Germinal center (tissue), 1 donor: Measurements from ENCODE around the gene MIXL1.
A peak's percentile ranks its signal among the peaks of the same experiment; 100 is the strongest.
"Not testable (repeated sequence)": the region's sequence is repeated elsewhere in the genome, so short reads cannot be mapped to it uniquely, and the experiment has no call there.

Experiments
- DNase-seq: peaks from one replicate; pipeline ENCODE4 v3.0.0; 2012; ENCODE audit warnings: mixed read lengths, low spot score

MIXL1 gene

DNA sequence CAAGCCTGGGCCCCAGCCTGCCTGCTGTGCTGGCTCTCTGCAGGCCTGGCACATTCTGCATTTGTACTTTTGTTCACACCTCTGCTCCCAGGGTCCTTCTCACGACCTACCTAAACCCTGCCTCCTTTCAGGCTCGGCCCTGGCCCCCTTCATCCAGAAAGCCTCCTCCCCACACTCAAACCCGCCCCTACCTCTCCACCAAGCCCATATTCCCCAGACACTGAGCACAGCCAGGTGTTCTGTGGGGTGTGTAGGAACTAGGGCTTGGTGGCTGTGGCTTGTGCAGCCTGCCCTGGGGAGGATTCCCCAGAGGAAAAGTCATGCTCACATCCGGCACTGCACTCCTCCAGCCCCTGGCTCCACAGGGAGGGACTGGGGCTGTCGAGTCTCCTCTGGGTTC, 8.2 kb upstream of the MIXL1 start:
- DNase-seq = peak; percentile 19

DNA sequence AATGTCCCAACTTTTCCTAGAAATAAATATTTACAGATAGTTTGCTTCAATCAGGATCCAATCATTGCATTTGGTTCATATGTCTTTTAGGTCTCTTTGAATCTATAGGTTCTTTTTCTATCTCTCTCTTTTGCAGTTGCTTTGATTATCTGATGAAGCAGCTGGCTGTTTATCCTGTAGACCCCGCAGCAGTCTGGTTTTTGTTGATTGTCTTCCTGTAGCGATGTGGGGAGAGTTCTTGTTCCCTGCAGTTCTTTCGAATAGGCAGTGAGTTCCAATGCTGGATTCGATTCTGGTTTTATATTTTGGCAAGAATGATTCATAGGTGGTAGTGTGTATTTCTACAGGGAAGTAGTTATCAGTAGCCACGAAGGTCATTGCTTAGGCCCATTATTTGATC, 7.4 kb upstream of the MIXL1 start:
- DNase-seq = no peak

DNA sequence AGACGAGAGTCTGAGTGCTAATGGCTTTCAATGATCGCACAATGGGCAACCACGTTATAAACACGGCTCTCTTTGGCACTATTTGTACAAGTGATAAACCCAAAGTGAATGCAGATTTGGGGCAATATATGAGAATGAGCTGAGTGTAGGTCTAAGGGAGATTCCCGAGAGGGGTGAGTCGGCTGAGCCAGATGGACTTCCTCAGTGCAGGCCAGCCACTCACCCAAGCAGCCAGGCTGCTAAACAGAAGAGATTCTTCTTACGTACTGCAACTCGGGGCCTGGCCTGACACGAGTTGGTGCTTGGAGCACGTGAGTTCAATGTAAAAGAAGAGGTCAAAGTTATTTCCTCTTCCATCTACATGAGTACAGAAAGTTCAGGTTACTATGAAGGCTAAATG, 6.2 kb upstream of the MIXL1 start:
- DNase-seq = no peak

DNA sequence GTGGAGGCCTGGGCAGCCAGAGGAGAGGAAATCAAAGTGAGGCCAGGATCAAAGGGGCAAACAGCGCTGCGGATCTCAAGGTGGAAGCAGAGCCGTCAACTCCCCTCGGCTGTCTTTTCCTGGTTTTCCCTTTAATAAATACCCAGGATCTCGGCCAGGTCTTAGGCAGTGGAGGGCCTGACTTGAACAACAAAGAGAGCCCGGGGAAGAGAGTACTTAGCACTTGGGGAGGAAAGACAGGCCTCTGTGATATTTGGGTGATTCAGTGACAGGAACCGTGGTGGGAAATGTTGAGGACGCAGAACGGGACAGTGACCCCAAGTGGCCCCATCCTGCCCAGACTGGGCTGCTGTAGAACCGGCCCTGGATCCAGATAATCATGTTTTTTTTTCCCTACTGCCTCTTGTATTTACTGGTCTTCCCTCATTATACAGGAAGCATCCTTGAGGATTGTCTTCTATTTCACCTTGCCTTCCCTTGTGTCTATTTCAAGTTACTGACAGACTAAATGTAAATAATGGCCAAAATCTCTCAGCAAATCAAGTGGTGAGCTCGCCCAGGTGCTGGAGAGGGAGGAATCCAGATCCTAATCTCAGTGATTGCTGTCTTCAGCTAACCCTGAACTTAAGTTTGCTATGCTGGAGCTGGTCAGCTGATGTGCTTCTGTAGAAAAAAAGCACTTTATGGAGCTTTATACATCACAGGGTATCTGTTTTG, 2.8 kb upstream of the MIXL1 start:
- no peak for DNase-seq

DNA sequence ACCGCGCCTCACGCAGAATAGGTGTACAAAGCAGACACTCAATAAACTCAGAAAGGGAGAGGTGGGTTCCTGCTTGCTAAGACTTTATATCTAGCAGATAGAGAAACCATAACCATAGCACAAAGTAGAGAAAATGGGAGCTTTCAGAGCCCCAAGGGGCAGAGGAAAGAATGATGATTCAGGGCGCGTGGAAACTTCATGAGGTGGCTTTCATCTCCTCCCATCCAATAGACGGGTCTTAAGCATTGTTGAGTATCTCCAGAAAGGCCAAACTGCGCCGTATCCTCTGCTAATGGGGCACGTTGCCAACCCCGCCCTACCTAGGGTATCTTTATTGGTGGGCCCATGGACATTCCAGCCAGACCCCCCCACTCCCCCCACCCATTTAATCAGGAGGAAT, 778 bp upstream of the MIXL1 start:
- no peak for DNase-seq

DNA sequence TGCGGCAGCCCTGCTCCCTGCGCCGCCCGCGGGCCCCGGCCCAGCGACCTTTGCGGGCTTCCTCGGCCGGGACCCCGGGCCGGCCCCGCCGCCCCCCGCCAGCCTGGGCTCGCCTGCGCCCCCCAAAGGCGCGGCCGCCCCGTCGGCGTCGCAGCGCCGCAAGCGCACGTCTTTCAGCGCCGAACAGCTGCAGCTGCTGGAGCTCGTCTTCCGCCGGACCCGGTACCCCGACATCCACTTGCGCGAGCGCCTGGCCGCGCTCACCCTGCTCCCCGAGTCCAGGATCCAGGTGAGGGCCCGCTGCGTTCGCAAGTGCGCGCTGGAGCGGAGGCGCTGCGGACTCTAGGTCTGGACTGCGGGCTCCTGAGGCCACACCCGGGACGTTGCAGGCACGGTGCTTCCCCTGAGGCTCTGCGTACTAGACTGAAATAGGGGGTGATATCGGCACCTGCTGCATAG, 351 bp downstream of the MIXL1 start:
- DNase-seq = peak; percentile 75

DNA sequence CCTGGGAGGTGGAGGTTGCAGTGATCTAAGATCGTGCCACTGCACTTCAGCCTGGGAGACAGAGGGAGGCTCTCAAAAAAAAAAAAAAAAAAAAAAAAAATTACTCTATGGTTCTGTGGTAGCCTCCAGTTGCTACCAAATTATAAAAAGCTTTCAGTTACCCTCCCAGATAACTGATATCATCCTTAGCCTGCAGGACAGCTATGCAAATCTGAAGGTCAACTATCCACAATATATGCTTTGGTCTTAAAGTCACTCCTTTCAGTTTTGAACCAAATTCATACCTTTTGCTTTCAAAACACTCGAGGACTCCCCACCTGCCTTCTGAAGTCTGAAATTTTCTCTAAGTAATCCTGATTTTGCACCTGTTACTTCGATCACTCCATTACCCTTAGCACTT, 3.1 kb downstream of the MIXL1 start:
- no peak for DNase-seq

DNA sequence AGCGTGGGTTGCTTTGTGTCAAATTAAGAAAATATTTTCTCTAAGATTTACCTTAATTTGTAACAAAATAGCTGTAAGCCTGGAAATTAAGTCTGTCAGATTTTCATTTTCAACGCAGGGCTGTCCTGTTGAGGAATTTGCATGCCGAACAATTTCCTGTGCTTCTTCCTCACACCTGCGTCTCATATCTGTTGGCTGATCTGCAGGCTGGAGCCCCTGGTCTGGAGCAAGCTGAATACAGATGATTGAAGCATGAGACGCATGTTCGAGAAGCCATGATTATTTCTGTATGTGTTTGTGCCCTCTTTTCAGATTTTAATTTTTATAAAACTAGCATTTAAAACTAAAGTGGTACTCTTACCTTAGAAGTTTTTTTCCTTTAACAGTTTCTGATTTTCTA, 9.8 kb downstream of the MIXL1 start:
- DNase-seq = peak; percentile 75

DNA sequence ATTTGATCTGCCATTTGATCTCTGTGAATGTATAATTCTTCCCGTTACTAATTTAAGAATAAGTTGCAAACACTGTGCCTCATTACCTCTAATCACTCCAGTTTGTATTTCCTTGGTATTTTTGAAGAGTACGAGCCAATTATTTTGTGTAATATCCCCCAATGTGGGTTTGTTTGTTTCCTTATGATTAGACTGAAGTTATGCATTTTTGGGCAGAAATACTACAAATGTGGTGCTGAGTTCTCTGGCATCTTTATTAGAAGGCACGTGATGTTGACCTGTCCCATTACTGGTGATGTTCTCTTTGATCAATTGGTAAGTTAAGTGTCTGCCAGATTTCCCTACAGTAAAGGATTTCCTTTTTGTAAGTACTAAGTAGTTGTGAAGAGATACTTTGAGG, 10.3 kb downstream of the MIXL1 start:
- DNase-seq = no peak

DNA sequence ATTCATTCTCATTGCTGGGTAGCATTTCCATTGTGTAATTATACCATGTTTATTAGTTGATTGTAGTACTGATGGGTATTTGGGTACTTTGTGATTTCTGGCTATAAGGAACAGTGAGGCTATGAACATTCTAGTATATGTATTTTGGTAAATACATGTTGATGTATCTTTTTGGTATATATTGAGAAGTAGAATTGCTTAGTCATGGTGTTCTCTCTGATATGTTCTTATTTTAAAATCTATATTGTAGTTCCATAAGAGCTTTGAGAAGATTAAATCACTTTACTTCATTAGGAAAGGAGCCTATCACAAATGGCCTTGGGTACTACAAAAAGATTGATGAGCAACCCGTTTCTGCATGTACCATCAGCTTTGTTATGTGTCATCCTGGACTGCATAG, 13.4 kb downstream of the MIXL1 start:
- no peak for DNase-seq

DNA sequence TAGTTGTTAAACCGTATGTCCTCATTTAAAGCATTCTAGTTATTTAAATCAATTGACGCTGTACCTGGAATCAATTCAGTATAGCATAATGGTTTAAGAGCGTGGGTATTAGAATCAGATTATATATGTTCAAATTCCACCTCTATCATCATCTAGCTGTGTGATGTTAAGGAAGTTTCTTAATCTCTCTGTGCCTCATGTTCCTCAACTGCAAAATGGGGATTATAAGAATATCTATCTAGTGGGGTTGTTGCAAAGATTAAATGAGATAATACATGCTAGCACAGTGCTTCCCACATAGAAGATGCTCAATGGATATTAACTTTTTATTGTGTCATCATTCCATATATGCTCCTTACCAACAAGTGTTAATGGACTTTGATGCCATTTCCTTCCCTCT, 16.0 kb downstream of the MIXL1 start:
- DNase-seq = no peak

DNA sequence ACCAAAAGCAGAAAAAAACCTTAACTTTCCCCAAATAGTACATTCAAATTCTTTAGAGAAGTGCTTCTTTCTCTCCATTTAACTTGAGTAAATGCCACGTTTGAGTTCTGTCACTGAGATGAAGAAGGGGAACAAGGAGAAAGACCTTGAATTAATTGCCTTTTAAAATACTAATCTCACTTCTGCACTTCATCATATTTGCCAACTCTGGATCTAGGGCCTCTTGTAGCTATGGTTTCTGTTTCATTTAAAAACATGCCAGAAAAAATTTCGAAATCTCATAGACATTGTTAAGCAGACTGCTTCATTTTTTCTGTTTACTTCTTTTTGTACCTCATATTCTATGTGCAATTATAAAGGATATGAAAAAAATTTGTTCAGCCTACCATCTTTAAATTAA, 24.6 kb downstream of the MIXL1 start:
- peak; percentile 53 for DNase-seq

DNA sequence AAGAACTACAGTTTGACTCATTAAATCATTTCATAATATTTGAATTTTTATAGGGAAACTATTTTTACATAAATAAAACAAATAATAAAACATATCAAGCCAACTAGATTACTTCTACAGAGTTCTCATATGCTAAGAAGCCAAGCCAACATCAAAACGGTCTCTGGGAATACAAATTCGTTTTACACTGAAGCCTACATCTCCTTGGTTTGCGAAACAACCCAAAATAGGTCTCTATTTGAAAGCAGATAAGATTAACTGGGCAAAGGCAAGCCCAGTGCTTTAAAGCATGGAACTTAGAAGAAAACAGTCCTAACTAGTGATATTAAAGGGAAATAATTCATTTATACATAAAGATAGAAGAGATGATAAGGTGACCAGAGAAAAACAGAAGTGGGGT, 25.3 kb downstream of the MIXL1 start:
- DNase-seq = no peak

DNA sequence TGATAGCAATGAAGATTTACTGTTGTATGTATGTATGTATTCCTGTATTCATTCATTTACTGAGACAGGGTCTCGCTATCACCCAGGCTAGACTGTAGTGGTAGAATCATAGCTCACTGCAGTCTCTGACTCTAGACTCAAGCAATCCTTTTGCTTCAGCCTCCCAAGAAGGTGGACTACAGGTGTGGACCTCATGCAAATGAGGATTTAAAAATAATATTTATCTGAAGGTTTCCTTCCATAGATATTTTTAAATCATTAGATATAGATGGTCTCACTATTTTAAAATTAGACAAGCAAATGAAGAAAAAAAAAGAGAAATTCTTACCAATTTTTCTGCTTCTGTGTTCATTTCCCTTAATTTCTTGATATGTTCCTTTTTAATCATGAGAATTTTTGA, 27.0 kb downstream of the MIXL1 start:
- peak; percentile 21 for DNase-seq

DNA sequence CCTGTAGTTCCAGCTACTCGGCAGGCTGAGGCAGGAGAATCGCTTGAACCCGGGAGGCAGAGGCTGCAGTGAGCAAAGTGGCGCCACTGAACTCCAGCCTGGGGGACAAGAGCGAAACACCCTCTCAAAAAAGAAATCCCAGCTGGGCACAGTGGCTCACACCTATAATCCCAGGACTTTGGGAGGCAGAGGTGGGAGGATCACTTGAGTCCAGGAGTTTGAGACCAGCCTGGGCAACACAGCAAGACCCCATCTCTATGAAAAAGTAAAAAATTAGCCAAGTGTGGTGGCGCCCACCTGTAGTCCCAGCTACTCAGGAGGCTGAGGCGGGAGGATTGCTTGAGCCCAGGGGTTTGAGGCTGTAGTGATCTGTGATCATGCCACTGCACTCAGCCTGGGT, 29.4 kb downstream of the MIXL1 start:
- not testable (repeated sequence) for DNase-seq

DNA sequence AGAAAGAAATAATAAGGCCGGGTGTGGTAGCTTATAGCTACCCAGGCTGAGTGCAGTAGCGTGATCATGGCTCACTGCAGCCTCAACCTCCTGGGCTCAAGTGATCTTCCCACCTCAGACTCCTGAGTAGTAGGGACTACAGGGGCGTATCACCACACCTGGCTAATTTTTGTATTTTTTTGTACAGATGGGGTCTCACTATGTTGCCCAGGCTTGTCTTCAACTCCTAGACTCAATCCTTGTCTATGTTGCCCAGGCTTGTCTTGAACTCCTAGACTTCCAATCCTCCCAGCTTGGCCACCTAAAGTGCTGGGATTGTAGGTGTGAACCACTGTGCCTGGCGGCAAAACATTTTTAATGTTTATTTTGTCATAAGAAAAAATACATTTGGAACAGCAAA, 30.5 kb downstream of the MIXL1 start:
- no peak for DNase-seq

DNA sequence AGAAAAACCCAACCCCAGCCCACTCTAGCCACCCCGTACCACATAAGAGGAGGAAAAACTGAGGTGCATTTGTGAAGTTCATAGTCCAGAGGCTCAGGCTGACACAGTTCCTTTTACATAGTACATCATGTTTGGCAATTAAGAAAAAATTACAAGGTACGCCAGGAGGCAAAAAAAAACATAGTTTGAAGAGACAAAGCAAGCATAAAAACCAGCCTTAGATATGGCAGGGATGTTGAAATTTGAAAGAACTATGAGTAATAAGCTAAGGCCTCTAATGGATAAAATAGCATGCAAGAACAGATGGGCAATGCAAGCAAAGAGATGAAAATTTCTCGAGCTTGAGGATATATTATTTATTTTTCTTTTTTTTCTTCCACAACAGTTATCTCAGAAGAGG, 31.9 kb downstream of the MIXL1 start:
- no peak for DNase-seq

DNA sequence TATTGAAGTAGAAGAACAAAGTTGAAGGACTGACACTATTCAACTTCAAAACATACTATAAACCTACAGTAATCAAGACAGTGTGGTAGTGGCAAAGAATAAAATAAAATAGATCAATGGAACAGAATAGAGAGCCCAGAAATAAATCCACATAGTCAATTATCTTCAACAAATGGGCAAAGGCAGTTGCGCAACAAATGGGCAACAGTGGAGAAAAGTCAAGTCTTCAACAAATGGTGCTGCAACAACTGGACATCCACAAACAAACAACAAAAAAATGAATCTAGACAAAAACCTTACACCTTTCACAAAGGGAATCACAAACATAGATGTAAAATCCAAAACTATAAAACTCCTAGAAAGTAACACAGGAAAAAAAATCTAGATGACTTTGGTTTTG, 38.4 kb downstream of the MIXL1 start:
- DNase-seq = no peak

DNA sequence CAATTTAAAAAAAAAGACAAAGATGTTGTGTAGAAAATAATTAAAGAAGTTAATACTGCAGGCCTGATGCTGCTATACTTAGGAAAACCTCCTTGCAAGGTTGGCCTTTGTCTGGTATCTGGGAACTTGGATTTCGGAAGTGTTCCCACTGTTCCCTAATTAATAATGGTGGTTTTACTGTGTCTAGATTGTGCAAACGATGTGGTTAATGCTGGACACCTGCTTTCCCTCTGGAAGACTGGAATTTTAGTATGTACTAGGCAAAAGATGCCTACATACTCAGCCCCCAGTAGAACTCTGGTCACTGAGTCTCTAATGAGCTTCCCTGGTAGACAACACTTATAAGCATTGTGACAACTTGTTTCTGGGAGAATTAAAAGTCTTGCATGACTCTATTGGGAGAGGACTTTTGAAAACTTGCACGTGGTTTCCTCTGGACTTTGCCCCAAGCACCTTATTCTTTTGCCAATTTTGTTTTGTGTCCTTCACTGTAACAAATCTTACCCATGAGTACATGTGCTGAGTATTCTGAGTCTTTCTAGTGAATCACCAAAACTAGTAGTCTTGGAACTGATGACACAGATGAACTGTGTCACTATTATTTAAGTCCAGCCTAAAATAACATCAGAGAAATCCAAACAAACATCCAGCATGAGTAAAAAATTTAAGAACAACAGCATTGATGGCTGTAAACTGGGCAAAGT, 45.1 kb downstream of the MIXL1 start:
- no peak for DNase-seq

DNA sequence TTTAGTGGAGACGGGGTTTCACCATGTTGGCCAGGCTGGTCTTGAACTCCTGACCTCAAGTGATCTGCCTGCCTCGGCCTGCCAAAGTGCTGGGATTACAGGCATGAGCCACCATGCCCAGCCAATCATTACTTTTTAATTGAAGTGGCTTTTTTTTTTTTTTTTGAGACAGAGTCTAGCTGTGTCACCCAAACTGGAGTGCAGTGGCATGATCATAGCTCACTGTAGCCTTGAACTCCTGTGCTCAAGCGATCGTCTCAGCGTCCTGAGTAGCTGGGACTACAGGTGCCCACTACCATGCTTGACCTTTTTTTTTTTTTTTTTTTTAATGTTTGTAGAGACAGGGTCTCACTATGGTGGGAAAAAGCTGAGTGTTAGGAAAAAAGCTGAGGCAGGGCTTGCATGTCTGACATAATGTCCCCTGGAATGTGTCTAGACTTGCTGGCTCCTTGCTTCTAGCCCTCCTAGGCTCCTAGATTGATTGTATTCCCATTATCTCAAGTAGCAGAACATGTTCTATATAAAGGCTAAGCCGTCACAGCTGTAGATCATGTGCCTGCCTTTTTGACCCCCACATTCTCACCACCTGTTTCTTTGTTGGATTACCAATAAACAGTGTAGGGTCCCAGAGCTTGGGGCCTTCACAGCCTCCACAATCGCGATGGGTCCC, 48.9 kb downstream of the MIXL1 start:
- not testable (repeated sequence) for DNase-seq

DNA sequence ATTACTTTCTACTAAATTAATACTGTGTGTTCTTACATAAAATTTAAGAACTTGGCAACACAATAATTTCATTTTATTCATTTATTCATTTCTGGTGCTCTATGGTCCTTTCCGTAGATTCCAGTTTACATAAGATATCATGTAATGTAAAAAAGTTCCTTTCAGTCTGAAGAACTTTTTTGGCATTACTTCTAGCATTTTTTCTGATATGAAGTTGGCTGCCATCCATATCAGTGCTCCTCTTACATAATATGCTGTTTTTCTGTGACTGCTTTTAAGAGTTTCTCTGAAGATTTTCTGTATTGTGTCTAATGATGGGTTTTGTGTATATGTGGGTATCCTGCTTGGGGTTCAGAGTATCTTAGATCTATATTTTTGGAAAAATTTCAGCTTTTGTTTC, 50.7 kb downstream of the MIXL1 start:
- no peak for DNase-seq

DNA sequence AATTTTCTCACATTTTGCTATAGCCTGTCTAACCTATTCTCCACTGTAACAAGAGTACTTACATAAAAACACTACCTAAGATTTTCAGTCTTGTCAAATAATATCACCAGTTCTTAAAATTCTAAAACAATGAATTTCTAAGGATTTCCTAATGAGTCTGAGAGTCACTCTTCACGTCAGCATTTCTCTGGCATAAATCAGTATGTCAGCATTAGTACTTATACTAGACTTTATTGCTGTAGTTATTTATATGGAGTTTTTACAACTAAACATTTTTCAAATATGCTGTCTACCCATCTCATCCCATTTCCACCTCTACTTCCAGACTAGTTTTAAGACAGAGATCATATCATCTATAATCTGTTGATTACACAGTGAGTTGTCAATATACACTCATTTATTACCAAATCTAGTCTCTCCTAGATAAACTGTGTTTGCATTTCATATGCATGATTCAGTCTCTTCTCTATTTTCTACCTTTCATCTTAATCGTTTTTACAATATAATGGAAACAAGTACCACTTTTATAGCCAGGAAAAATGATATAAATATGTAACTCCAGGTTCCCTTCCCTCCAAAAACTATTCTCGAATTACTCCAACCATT, 52.7 kb downstream of the MIXL1 start:
- DNase-seq = no peak
